NK-92 (cell line): ENCODE measurements around the gene C19orf44.

ENCODE experiments used
- DNase-seq: peaks from one replicate; lab custom pipeline; 2025; ENCODE audit not compliant: unreplicated experiment; lab: John Stamatoyannopoulos, UW

C19orf44 gene

GRCh38 chr19:16516381-16516780 lies 20.2 kb downstream of the C19orf44 start:
- no peak for DNase-seq

DNA sequence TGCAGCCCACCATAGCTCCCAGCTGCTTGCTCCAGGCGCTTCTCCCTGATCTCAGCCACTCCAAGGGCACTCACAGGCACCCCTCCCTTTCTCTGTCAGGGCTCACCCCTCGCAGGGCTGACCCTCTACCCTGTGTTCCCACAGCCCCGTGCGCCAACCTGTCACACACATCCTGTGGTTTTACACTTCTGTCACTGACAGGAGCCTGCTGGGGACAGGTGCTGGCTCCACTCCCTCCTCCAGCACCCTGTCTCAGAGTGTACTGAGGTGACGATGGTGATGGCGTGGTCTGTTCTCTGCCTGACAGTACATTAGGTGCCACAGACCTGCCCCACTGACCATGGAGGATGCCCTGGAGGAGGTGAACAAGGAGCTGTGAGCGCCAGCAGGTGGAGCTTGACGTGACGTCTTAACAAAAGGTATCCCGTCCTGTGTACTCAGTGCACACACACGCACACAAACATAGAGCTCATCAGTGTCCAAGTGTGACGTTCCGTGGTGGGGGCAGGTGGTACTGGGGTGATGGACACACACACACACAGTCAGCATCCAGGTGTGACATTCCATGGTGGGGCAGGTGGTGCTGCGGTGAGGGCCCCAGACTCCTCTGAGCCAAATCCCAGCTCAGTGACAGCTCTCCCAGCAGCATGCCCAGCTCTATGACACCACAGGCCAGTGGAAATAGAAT lies 20.9 kb downstream of the C19orf44 start:
- no peak for DNase-seq

- DNase-seq = no peak
These were observed 21.9 kb downstream of the C19orf44 start for GRCh38 chr19:16518061-16518460.

GRCh38 chr19:16518483-16519229 lies 22.5 kb downstream of the C19orf44 start:
- no peak for DNase-seq

GRCh38 chr19:16519230-16519687 lies 23.1 kb downstream of the C19orf44 start:
- no peak for DNase-seq

DNA sequence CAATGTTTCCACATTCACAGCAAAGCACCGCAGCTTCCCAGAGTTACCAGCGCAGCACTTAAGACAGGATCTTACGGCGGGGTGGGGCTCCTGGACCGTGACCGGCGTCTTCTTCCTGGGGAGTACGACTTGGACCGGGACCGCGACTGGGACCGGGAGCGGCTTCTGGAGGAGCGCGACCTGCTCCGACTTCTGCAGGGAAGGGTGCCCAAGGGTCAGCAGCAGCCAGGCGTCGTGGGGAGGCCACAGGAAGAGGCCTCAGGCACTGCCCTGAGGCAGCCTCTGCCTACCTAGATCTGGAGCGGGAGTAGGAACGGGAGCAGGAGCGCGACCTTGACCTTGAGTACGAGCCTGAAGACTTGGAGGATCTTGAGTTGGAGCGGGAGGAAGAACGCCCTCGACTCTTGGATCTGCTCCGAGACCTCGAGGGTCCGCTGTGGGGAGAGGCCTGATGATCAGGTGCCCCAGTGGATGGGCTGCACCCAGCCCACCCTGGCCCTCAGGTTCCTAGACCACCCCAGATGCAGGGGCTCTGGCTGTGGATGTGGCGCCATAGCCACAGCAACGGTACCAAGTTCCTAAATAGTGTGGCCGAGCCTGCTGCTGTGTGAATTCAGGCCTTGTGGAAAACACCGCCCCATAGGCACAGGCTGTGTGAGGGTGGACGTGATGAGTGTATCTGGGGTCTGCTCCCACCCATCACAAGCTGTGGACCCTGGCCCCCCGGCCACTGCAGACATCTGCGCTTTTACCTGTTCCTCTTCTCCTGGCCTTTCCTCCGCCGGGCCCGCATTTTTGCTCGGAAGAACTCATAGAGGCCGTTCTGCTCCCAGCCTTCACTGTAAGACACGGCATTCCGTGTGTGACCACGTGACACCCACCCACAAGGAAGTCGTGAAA lies 24.1 kb downstream of the C19orf44 start:
- DNase-seq = no peak

GRCh38 chr19:16520986-16521624 lies 24.9 kb downstream of the C19orf44 start:
- no peak for DNase-seq

DNA sequence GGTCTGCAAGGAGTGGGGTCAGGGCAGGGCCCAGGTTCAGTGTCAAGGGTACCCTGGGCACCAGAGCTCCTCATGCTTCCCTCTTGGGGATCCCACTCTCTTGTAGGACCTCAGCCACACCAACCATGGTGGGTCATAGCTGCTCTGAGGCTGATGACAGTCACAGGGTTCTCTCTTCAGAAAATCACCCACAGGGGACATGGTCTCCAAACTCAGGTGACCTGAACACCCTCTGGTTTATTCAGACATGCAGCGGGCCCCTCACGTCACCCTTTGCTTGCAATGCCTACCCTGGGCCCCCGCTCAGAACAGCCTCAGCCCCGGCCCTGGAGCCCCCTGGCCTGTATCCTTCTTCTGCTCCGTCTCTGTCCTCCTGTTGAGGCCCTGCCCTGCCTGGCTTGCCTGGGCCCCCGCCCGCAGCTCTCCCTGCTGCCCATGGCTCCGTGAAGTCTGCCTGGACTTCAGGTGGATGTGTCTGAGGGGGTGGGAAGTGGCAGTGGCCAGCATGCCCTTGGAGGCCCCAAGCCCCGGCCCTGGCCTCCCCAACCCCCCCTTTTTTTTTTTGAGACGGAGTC lies 25.6 kb downstream of the C19orf44 start:
- no peak for DNase-seq

- no peak for DNase-seq
These were observed 26.6 kb downstream of the C19orf44 start for GRCh38 chr19:16522559-16523377.

DNA sequence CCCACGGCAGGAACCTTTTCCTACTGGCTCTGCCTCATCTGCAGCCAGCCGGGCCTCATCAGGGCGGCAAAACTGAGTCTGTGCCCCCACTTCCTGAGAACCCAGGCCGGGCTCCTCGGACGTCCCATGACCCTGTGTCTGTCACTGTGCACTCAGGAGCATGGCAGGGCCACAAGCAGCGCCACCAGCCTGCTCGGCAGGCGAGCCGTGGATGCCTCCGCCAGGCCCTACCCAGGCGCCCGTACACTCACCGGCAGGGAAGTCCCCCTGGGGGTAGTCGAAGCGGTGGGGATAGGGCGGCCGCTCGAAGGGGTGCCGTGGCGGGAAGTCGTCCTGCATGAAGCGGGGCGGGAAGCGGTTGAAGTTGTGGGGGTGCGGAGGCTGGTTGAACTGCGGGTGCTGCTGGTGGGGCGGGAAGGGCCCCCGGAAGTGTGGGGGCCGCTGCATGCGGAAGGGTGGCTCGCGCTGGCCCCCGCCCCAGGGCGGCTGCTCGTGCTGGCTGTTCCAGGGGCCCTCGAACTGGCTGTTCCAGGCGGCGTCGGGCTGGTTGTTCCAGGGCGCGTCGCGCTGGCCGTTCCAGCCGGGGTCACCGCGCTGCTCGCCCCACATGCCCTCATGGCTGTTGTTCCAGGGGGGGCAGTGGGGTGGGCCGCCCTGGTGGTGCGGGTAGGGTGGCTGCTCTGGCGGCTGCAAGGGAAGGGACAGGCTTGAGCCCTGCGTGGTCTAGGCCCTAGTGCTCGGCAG lies 29.0 kb downstream of the C19orf44 start:
- no peak for DNase-seq

- DNase-seq = no peak
These were observed 29.7 kb downstream of the C19orf44 start for GRCh38 chr19:16525751-16526481.

- no peak for DNase-seq
These were observed 31.2 kb downstream of the C19orf44 start for GRCh38 chr19:16527334-16527935.

- DNase-seq = no peak
These were observed 31.9 kb downstream of the C19orf44 start for GRCh38 chr19:16527971-16528521.

GRCh38 chr19:16529466-16530144 lies 33.4 kb downstream of the C19orf44 start:
- no peak for DNase-seq

DNA sequence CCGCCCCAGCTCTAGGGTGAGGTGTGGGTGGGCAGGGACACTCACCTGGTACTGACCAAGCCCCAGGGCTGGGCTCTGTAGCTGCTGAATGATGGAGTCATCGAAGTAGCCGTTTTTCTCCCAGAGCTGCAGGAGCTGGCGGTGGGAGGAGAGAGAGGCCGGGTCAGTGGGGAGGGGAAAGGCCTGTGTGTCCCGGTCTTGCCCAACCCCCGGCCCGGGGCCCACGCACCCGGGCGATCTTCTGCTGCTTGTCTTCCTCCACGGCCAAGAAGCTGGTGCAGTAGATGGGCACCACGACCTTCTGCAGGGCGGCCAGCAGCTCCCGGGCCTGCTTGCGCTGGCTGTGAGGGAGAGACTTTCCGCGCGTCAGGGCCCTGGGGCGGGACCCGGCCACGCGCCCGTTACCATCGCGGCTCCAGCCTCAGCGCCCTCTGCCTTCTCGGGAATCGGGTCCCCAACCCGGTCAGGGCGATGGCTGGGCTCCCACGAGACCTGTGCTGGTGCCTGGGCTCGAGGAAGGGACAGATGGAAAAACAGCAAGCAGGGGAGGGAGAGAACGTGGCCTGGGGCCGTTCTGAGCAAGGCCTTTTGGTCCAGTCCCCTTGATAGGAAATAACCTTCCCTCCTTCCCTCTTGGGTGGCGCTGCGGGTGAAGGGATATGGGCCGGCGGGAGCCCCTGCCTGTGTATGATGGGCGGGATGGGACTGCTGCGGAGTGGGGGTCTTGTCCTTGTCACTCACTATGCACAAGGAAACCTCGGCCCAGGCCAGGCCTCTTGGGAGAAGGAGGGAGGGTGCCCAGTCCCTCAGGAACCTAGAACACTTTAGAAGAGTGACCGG lies 34.6 kb downstream of the C19orf44 start:
- no peak for DNase-seq

DNA sequence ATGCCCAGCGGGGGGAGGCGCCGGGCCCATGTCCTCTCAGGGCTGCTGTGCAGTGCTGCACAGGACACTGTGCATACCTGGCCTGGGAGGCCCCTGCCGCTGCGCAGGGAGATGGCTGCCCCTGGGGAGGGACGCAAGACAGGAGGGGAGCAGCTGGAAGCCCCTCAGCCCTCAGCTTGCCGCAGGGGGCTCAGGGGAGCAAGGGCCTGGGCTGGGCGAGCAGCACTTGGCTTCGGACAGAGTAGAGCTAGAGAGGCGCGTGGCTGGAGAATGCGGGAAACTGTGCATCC lies 35.1 kb downstream of the C19orf44 start:
- DNase-seq = no peak
